Subcutaneous adipose tissue (tissue), 4 donors: ENCODE results near the gene AGRP. TPM values are rescaled to one million over a fixed set of nuclear protein-coding genes. Genes with fewer than 3 reads are reported as not detected.

Source experiments
- total RNA-seq, 4 donors: library from RNA; depleted of rRNA; stranded (reverse); fragments of >200 nt; gene quantifications; one replicate each; pipeline ENCODE4 v1.1.0, GENCODE V29; 2016
- TF ChIP-seq, protein P1 (sequence below): fragments of 450-650 bp; IDR thresholded peaks from one replicate; pipeline ENCODE4 v1.5.1; 2016; ENCODE audit warnings: low read depth, mild to moderate bottlenecking, control low read depth, antibody characterized with exemption, moderate library complexity

Gene AGRP
- total RNA-seq, 4 donors from 2014 or later, result not detected

DNA sequence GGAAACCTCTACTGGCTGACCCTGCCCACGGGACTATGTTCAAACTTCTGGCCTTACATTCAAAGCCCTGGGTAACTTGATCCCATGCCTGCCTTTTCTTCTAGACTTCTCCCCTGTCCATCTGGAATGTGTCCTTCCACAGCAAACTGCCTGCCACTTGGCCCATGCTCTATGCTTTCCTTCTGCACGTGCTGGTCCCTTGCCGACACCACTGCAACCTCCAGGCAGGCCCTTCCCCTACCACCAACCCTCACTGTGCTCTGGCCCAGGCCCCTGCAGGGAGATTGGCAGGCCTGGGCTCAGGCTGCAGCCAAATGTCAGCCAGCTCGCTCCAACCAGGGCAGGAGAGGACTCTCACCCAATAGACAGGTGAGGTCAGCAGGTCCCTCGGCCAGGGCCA lies 41.4 kb downstream of the AGRP start:
- TF ChIP-seq, protein P1, sequence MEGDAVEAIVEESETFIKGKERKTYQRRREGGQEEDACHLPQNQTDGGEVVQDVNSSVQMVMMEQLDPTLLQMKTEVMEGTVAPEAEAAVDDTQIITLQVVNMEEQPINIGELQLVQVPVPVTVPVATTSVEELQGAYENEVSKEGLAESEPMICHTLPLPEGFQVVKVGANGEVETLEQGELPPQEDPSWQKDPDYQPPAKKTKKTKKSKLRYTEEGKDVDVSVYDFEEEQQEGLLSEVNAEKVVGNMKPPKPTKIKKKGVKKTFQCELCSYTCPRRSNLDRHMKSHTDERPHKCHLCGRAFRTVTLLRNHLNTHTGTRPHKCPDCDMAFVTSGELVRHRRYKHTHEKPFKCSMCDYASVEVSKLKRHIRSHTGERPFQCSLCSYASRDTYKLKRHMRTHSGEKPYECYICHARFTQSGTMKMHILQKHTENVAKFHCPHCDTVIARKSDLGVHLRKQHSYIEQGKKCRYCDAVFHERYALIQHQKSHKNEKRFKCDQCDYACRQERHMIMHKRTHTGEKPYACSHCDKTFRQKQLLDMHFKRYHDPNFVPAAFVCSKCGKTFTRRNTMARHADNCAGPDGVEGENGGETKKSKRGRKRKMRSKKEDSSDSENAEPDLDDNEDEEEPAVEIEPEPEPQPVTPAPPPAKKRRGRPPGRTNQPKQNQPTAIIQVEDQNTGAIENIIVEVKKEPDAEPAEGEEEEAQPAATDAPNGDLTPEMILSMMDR, result no peak

DNA sequence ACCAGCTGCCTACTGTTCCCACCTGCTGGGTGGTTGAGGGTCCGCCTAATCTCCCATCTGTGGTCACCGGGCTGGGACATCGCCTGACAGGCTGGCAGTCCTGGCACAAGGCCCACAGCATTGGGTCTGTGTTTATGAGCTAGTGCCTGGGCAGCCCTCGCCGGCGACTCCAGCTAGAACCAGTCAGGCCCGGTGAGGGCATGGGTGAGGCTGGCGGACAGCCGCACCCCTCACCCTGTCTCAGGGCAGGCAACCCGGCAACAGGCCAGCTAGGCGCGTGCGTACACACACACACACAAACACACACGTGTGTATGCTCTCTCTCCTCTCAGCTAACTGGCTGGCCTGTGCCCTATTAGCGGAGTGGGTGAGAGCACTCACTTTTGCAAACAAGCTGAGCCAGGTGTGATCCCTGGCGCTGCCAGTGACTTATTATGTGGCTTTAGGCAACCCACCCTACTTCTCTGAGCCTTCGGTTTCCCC lies 42.0 kb downstream of the AGRP start:
- TF ChIP-seq, protein P1, result no peak

DNA sequence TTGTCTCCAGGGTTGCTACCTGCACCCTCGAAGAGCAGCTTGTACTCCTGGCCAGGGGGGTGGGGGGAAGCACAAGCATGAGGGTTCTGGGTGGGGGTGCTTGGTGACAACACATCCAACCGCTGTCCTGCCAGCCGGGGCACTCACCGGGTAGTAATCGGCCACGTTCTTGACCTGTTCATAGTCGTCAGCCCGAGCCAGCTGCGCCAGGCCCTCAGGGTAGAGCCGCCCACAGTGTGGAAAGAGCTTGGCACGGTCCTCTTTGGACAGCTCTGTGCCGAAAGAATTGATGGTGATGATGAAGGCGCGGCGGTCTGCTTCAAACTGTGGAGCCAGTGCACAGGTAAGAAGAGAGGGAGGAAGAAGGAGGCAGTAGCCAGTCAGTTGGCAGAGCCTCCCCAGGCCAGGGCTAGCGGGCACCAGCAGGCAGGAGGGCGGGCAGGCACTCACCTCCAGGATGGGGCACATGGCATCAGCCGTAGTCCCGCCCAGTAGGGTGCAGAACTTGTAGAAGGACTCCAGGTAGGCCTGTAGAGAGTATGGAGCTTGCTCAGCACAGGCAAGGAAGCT lies 44.4 kb downstream of the AGRP start:
- TF ChIP-seq, protein P1, result no peak

GRCh38 chr16:67438098-67438791 lies 45.1 kb downstream of the AGRP start:
- TF ChIP-seq, protein P1, result no peak

DNA sequence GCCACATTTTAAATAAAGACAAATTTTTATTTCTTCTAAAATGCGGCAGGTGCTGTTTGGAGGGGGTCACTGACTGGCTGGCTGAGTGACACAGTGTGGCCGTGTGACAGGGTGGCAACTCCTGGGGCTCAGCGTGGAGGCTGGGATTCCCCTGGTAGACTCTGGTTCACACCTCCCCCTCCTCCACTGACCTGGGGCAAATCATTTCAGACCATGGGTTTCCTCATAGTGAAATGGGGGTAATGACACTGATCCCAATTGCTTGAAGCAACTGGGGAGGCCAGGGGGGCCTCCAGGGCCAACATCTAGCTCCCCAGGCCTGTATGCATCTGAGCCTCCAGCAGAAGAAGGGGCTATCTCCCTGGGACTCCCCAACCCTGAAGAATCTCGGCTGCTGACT lies 45.8 kb downstream of the AGRP start:
- TF ChIP-seq, protein P1, result no peak

- TF ChIP-seq, protein P1, result no peak
These were observed 46.6 kb downstream of the AGRP start for GRCh38 chr16:67436640-67437193.

- TF ChIP-seq, protein P1, result no peak
These were observed 47.6 kb downstream of the AGRP start for GRCh38 chr16:67435758-67436164.
